GM12878 (cell line): ENCODE measurements around the gene DNAJB8. TPM values are rescaled to one million over a fixed set of nuclear protein-coding genes. Genes with fewer than 3 reads are reported as not detected.

ENCODE experiments used
- ATAC-seq: fragments of 200-7000 bp; cut with Tn5 transposase; 3 replicates; pipeline ENCODE4 v1.9.1; 2020; ENCODE audit warnings: mild to moderate bottlenecking, moderate library complexity
- BruUV-seq: library from RNA; stranded (reverse); fragments of 400-500 nt; replicated peaks from 2 replicates; lab custom pipeline; 2021; lab: Mats Ljungman, UMichigan
- CTCF ChIA-PET: fragments of 300-600 bp; sonication (Branson Sonifier 250); formaldehyde crosslinking; extraction: SDS; loops from one replicate; lab custom pipeline; 2021; ENCODE audit warnings: inconsistent platforms; lab: Yijun Ruan, JAX
- POLR2A ChIA-PET: fragments of 350-600 bp; formaldehyde crosslinking; extraction: SDS; loops from one replicate; lab custom pipeline; 2021; ENCODE audit warnings: inconsistent platforms; lab: Charles Lee
- RAD21 ChIA-PET: fragments of 300-600 bp; sonication (Branson Sonifier 250); formaldehyde crosslinking; loops from one replicate; lab custom pipeline; 2023; ENCODE audit warnings: antibody characterized with exemption; ENCODE audit not compliant: unreplicated experiment; lab: Charles Lee
- SMC1A ChIA-PET: fragments of 300-600 bp; sonication (Branson Sonifier 250); formaldehyde crosslinking; loops from one replicate; lab custom pipeline; 2023; ENCODE audit not compliant: unreplicated experiment, uncharacterized antibody; lab: Charles Lee
- DNase-seq: peaks from one replicate; pipeline ENCODE4 v3.0.0-alpha.2; 2011; ENCODE audit warnings: low read depth, low spot score
- FAIRE-seq: peaks from 3 replicates; lab custom pipeline; 2011; peaks lifted over from hg19 to GRCh38; lab: Jason Lieb, UNC
- H2AFZ ChIP-seq: 2 replicates; pipeline ENCODE4 v1.6.0; 2011; ENCODE audit warnings: low read depth, low read length, control low read depth; ENCODE audit not compliant: control insufficient read depth
- H3K27ac ChIP-seq: 2 replicates; pipeline ENCODE4 v1.5.1; 2011; ENCODE audit warnings: control low read depth; ENCODE audit not compliant: control insufficient read depth, insufficient read depth
- H3K27me3 ChIP-seq, 2 experiments: replicated peaks in 1 of 2; 2 replicates each; pipeline versions ENCODE4 v1.6.0 to v1.6.1; 2011; ENCODE audit warnings: low read length in 1 of 2; ENCODE audit not compliant: control insufficient read depth in 2 of 2, insufficient read depth in 2 of 2
- H3K36me3 ChIP-seq, 2 experiments: 2 replicates each; pipeline ENCODE4 v1.5.1; 2011; ENCODE audit warnings: low read length in 1 of 2; ENCODE audit not compliant: control insufficient read depth in 2 of 2, insufficient read depth in 2 of 2
- H3K4me1 ChIP-seq: 2 replicates; pipeline ENCODE4 v1.6.1; 2011; ENCODE audit warnings: mild to moderate bottlenecking, low read length, moderate library complexity, mixed read lengths; ENCODE audit not compliant: control insufficient read depth, insufficient read depth
- H3K4me2 ChIP-seq: 2 replicates; pipeline ENCODE4 v1.6.0; 2011; ENCODE audit warnings: control low read depth; ENCODE audit not compliant: control insufficient read depth, insufficient read depth
- H3K4me3 ChIP-seq: fragments of 200-600 bp; sonication (generic); 2 replicates; pipeline ENCODE4 v1.5.1; 2016
- H3K79me2 ChIP-seq: 2 replicates; pipeline ENCODE4 v1.6.0; 2011; ENCODE audit warnings: low read length; ENCODE audit not compliant: control insufficient read depth, insufficient read depth
- H3K9ac ChIP-seq: 2 replicates; pipeline ENCODE4 v1.8.0; 2011; ENCODE audit warnings: low read length, control low read depth, mixed read lengths; ENCODE audit not compliant: control insufficient read depth, insufficient read depth
- H3K9me3 ChIP-seq: replicated peaks from 3 replicates; pipeline ENCODE4 v1.5.1; 2011; ENCODE audit warnings: mild to moderate bottlenecking, low read length; ENCODE audit not compliant: control insufficient read depth, insufficient read depth
- H4K20me1 ChIP-seq: 2 replicates; pipeline ENCODE4 v1.6.0; 2011; ENCODE audit not compliant: control insufficient read depth, insufficient read depth
- CHD2 ChIP-seq: IDR thresholded peaks from 2 replicates; pipeline ENCODE4 v1.6.1; 2011; ENCODE audit warnings: low read depth, low read length, improper control_type of control experiment, borderline replicate concordance
- EGR1 ChIP-seq, 2 experiments: IDR thresholded peaks; 1 replicate in 1 of 2; 2 replicates in 1 of 2; pipeline ENCODE4 v1.6.1; 2011 to 2012; ENCODE audit warnings: low read depth in 2 of 2, low read length in 2 of 2, borderline replicate concordance in 1 of 2, mild to moderate bottlenecking in 1 of 2, moderate library complexity in 1 of 2
- EZH2 ChIP-seq: IDR thresholded peaks from 2 replicates; pipeline ENCODE4 v1.6.1; 2012; ENCODE audit warnings: low read depth, mild to moderate bottlenecking, control low read depth, inconsistent platforms, low read length, borderline replicate concordance; ENCODE audit not compliant: control insufficient read depth
- FOS ChIP-seq: IDR thresholded peaks from 3 replicates; pipeline ENCODE4 v1.6.1; 2011; ENCODE audit warnings: borderline replicate concordance; ENCODE audit not compliant: insufficient read length; ENCODE audit errors: extremely low read depth
- KAT2A ChIP-seq: conservative IDR thresholded peaks from 2 replicates; pipeline ENCODE4 v1.6.1; 2011; ENCODE audit warnings: low read depth, low read length; ENCODE audit not compliant: control insufficient read depth
- NFIC ChIP-seq: IDR thresholded peaks from 2 replicates; pipeline ENCODE4 v1.6.1; 2012; ENCODE audit warnings: low read depth, mild to moderate bottlenecking, inconsistent platforms, low read length, moderate library complexity
- PAX5 ChIP-seq: IDR thresholded peaks from 2 replicates; pipeline ENCODE4 v1.6.1; 2011; ENCODE audit warnings: low read depth, low read length, borderline replicate concordance
- RELA ChIP-seq: fragments of 450-650 bp; IDR thresholded peaks from 2 replicates; pipeline ENCODE4 v1.8.0; 2014; ENCODE audit warnings: borderline replicate concordance; ENCODE audit not compliant: partially characterized antibody
- TCF7 ChIP-seq: IDR thresholded peaks from 2 replicates; pipeline ENCODE4 v1.6.1; 2014; ENCODE audit warnings: antibody characterized with exemption, borderline replicate concordance
- WGBS: methylation state at CpG from one replicate; pipeline ENCODE4 v1.1.6; 2016; ENCODE audit warnings: low lambda C conversion rate; ENCODE audit not compliant: insufficient replicate concordance, insufficient coverage; ENCODE audit errors: missing lambda C conversion rate; 5-methylcytosine and 5-hydroxymethylcytosine counted together
- in situ Hi-C: fragments of 300-500 bp; cut with MboI; formaldehyde crosslinking; loops from 9 replicates; pipeline ENCODE4 v1.14.3; 2018; ENCODE audit warnings: mixed read lengths
- intact Hi-C: fragments of 100-400 bp; cut with micrococcal nuclease; formaldehyde crosslinking; loops from one replicate; pipeline ENCODE4 v1.14.2; 2022; ENCODE audit not compliant: unreplicated experiment
- polyA plus RNA-seq, 11 experiments: library from polyadenylated mRNA; depleted of rRNA in 4 of 11; unstranded in 6 of 11; stranded (reverse) in 5 of 11; fragments of >200 nt; fragmentation: Nextera tagmentation in 4 of 11; fragmentation: Illumina TruSeq in 1 of 11; extraction: Ambion mirVana in 4 of 11; extraction: Trizol in 1 of 11; gene quantifications; 1 replicate in 1 of 11; 2 replicates in 10 of 11; pipeline versions ENCODE4 v1.2.1 to v1.2.3, GENCODE V29; 2011 to 2016; ENCODE audit warnings: inconsistent platforms in 2 of 11, missing spikeins in 2 of 11, low read depth in 1 of 11
- total RNA-seq, 4 experiments: library from RNA; depleted of rRNA in 3 of 4; stranded (reverse); fragments of >200 nt in 3 of 4; fragmentation: Illumina TruSeq in 1 of 4; extraction: Trizol in 1 of 4; gene quantifications; 2 replicates each; pipeline versions ENCODE4 v1.2.1 to v1.2.3, GENCODE V29; 2013 to 2021
- TF ChIP-seq, protein P1 (sequence below), 3 experiments: IDR thresholded peaks in 2 of 3; conservative IDR thresholded peaks in 1 of 3; 2 replicates each; pipeline ENCODE4 v1.5.1; 2011; ENCODE audit warnings: low read depth in 3 of 3, low read length in 3 of 3, mild to moderate bottlenecking in 3 of 3, control low read depth in 2 of 3, moderate library complexity in 2 of 3, inconsistent platforms in 1 of 3, mixed read lengths in 1 of 3; ENCODE audit not compliant: control insufficient read depth in 2 of 3, insufficient read depth in 1 of 3; ENCODE audit errors: extremely low read depth in 1 of 3
- TF ChIP-seq, protein P2 (sequence below): IDR thresholded peaks from 2 replicates; pipeline ENCODE4 v1.6.1; 2011; ENCODE audit warnings: low read depth, mild to moderate bottlenecking, low read length, moderate library complexity, borderline replicate concordance; ENCODE audit errors: extremely low read depth
- TF ChIP-seq, protein P3 (sequence below): IDR thresholded peaks from 2 replicates; pipeline ENCODE4 v1.6.1; 2012; ENCODE audit warnings: low read depth, low read length, improper control_type of control experiment
- TF ChIP-seq, protein P4 (sequence below): fragments of 450-650 bp; formaldehyde crosslinking; IDR thresholded peaks from 2 replicates; pipeline ENCODE4 v1.4.0; 2022; ENCODE audit warnings: mild to moderate bottlenecking, moderate library complexity
- TF ChIP-seq, protein P5 (sequence below): IDR thresholded peaks from 2 replicates; pipeline ENCODE4 v1.6.1; 2011; ENCODE audit warnings: borderline replicate concordance, low read depth, mild to moderate bottlenecking, moderate library complexity, mixed read lengths, low read length; ENCODE audit not compliant: insufficient read depth; ENCODE audit errors: extremely low read length

DNAJB8 gene
- total and polyA plus RNA-seq, 10 of the 15 experiments (the other 5 are each of a cell fraction or from before 2014, with no cell fraction given) = not detected

DNA sequence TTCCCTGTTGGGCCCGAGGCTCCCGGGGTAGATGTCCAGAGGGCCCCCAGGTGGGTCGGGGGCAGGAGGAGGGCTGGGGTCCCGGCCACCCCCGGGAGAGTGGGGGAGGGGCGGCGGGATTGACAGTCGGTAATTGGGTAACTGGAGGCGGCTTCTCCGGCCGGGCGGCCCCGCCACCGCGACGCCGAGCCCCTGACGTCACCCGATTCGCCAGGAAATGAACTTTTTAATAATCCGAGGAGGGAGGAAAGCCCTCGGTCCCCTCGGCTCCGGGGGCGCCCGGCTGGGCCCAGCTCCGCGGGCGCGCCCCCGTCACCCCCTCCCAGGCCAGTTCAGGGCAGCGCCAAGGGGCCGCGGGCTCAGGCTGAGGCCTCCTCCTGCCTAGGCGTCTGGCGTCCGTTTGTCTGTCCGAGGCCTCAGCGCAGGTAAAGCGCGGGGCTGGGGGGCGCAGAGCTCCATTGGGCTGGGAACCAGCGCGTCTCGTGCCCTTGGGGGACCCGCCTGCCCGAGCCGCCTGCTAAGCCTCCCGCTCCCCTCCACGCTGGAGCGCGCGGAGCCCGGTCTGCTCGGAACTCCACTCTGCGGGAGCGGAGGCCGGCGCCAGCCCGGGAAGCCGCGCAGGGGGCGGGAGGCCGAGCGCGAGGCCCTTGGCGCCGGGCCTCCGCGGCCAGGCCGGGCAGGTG, 22.4 kb upstream of the DNAJB8 start (continued):
- TF ChIP-seq, protein P1, sequence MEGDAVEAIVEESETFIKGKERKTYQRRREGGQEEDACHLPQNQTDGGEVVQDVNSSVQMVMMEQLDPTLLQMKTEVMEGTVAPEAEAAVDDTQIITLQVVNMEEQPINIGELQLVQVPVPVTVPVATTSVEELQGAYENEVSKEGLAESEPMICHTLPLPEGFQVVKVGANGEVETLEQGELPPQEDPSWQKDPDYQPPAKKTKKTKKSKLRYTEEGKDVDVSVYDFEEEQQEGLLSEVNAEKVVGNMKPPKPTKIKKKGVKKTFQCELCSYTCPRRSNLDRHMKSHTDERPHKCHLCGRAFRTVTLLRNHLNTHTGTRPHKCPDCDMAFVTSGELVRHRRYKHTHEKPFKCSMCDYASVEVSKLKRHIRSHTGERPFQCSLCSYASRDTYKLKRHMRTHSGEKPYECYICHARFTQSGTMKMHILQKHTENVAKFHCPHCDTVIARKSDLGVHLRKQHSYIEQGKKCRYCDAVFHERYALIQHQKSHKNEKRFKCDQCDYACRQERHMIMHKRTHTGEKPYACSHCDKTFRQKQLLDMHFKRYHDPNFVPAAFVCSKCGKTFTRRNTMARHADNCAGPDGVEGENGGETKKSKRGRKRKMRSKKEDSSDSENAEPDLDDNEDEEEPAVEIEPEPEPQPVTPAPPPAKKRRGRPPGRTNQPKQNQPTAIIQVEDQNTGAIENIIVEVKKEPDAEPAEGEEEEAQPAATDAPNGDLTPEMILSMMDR (IDR thresholded peaks at IDR 0.05 in 2 of 3, conservative IDR thresholded peaks at IDR 0.05 in 1 of 3; ENCODE audit: control insufficient read depth in 2 of 3, extremely low read depth in 1 of 3, insufficient read depth in 1 of 3, low read depth in 3 of 3, low read length in 3 of 3) = no peak
- TF ChIP-seq FOS (no peak), RELA (no peak), PAX5 (no peak), EZH2 (no peak)
- TF ChIP-seq, protein P2, sequence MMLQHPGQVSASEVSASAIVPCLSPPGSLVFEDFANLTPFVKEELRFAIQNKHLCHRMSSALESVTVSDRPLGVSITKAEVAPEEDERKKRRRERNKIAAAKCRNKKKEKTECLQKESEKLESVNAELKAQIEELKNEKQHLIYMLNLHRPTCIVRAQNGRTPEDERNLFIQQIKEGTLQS = no peak
- TF ChIP-seq, all 136 proteins: peak for 0

DNA sequence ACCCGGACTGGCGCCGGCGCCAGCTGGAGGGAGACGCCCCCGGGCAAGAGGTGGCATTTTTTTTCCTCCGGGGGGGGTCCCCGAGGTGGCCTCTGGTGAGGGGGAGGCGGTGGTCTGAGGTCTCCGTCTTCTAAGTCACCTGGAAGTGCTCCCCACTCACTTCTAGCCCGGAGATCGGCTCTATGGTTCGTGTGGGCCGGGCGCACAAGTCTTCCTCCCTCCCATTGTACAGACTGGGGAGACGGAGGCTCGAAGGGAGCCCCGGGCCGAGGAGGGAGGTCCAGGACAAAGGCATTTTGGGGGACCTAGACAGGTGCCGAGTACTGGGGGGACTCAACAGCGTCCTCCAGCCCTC, 21.9 kb upstream of the DNAJB8 start:
- Histone ChIP-seq H3K9ac (no peak overlapping the region), H3K27me3 (peaks cover 28 to 47% of the 10 kb centered on the region in 2 experiments), H3K4me2 (no peak overlapping the region), H3K9me3 (no peaks in the 10 kb centered on the region), H3K79me2 (no peaks in the 10 kb centered on the region), H3K36me3 (no peaks in the 10 kb centered on the region), H4K20me1 (no peaks in the 10 kb centered on the region; the same call in none of the 2 replicates), H3K27ac (no peak overlapping the region), H3K4me3 (no peak overlapping the region), H3K4me1 (no peaks in the 10 kb centered on the region), H2AFZ (no peak overlapping the region)
- in situ Hi-C loops = no loop called here
- FAIRE-seq (no peak), ATAC-seq (no peak), DNase-seq (no peak)
- SMC1A ChIA-PET = no interaction called here
- intact Hi-C loops = no loop called here
- BruUV-seq = no TSS peak
- CTCF ChIA-PET = no interaction called here
- RAD21 ChIA-PET = no interaction called here
- WGBS = 6% methylated on average over 21 of the region's 21 CpGs
- POLR2A ChIA-PET = no interaction called here
- TF ChIP-seq EGR1 (IDR thresholded peaks at IDR 0.05; ENCODE audit: borderline replicate concordance in 1 of 2, low read depth in 2 of 2, low read length in 2 of 2) = no peak
- TF ChIP-seq TCF7 = no peak
- no peak for TF ChIP-seq NFIC
- TF ChIP-seq, protein P3, sequence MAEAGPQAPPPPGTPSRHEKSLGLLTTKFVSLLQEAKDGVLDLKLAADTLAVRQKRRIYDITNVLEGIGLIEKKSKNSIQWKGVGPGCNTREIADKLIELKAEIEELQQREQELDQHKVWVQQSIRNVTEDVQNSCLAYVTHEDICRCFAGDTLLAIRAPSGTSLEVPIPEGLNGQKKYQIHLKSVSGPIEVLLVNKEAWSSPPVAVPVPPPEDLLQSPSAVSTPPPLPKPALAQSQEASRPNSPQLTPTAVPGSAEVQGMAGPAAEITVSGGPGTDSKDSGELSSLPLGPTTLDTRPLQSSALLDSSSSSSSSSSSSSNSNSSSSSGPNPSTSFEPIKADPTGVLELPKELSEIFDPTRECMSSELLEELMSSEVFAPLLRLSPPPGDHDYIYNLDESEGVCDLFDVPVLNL = no peak
- TF ChIP-seq, protein P4, sequence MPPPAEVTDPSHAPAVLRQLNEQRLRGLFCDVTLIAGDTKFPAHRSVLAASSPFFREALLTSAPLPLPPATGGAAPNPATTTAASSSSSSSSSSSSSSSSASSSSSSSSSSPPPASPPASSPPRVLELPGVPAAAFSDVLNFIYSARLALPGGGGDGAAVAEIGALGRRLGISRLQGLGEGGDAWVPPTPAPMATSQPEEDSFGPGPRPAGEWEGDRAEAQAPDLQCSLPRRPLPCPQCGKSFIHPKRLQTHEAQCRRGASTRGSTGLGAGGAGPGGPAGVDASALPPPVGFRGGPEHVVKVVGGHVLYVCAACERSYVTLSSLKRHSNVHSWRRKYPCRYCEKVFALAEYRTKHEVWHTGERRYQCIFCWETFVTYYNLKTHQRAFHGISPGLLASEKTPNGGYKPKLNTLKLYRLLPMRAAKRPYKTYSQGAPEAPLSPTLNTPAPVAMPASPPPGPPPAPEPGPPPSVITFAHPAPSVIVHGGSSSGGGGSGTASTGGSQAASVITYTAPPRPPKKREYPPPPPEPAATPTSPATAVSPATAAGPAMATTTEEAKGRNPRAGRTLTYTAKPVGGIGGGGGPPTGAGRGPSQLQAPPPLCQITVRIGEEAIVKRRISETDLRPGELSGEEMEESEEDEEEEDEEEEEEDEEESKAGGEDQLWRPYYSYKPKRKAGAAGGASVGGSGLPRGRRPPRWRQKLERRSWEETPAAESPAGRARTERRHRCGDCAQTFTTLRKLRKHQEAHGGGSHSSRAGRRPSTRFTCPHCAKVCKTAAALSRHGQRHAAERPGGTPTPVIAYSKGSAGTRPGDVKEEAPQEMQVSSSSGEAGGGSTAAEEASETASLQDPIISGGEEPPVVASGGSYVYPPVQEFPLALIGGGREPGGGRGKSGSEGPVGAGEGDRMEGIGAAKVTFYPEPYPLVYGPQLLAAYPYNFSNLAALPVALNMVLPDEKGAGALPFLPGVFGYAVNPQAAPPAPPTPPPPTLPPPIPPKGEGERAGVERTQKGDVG (CRISPR knock-in tag) = no peak
- no peak for TF ChIP-seq KAT2A
- no peak for TF ChIP-seq CHD2
- TF ChIP-seq, protein P5, sequence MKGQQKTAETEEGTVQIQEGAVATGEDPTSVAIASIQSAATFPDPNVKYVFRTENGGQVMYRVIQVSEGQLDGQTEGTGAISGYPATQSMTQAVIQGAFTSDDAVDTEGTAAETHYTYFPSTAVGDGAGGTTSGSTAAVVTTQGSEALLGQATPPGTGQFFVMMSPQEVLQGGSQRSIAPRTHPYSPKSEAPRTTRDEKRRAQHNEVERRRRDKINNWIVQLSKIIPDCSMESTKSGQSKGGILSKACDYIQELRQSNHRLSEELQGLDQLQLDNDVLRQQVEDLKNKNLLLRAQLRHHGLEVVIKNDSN = no peak
